IMR-90 (cell line): ENCODE measurements around the gene MPST. TPM values are rescaled to one million over a fixed set of nuclear protein-coding genes. Genes with fewer than 3 reads are reported as not detected.
A peak's percentile ranks its signal among the peaks of the same experiment; 100 is the strongest.

Source experiments
- ATAC-seq: fragments of 200-7000 bp; cut with Tn5 transposase; 2 replicates; pipeline ENCODE4 v1.9.1; 2020; ENCODE audit warnings: low read depth, mild to moderate bottlenecking, moderate library complexity
- BruUV-seq: library from RNA; stranded (reverse); fragments of 400-500 nt; replicated peaks from 2 replicates; lab custom pipeline; 2021; lab: Mats Ljungman, UMichigan
- CTCF ChIA-PET: fragments of 300-600 bp; formaldehyde crosslinking; extraction: SDS; loops from one replicate; lab custom pipeline; 2021; ENCODE audit warnings: antibody characterized with exemption; lab: Yijun Ruan, JAX
- POLR2A ChIA-PET: fragments of 300-600 bp; sonication (Branson Sonifier 250); formaldehyde crosslinking; loops from one replicate; lab custom pipeline; 2022; ENCODE audit warnings: antibody characterized with exemption; ENCODE audit not compliant: unreplicated experiment; lab: Charles Lee
- DNase-seq: peaks from one replicate; pipeline ENCODE4 v3.0.0; 2013
- H2AFZ ChIP-seq: replicated peaks from 2 replicates; pipeline ENCODE3; 2013; ENCODE audit warnings: low read length, mild to moderate bottlenecking; ENCODE audit not compliant: poor library complexity
- H2AK5ac ChIP-seq: 2 replicates; pipeline ENCODE4 v1.6.1; 2013; ENCODE audit warnings: low read depth, low read length, inconsistent platforms
- H2AK9ac ChIP-seq: replicated peaks from 2 replicates; pipeline ENCODE3; 2013; ENCODE audit warnings: mild to moderate bottlenecking, low read depth, low read length, moderate library complexity; ENCODE audit not compliant: poor library complexity
- H2BK120ac ChIP-seq: 2 replicates; pipeline ENCODE4 v1.6.1; 2013; ENCODE audit warnings: low read depth, low read length, inconsistent platforms
- H2BK15ac ChIP-seq: 3 replicates; pipeline ENCODE4 v1.6.1; 2013; ENCODE audit warnings: low read depth, low read length, inconsistent platforms
- H2BK20ac ChIP-seq: 2 replicates; pipeline ENCODE4 v1.6.1; 2013; ENCODE audit warnings: low read depth, mild to moderate bottlenecking, inconsistent platforms, low read length, moderate library complexity
- H2BK5ac ChIP-seq: 2 replicates; pipeline ENCODE4 v1.6.1; 2013; ENCODE audit warnings: mild to moderate bottlenecking, low read depth, low read length, inconsistent platforms; ENCODE audit not compliant: poor library complexity, severe bottlenecking
- H3K14ac ChIP-seq: replicated peaks from 2 replicates; pipeline ENCODE4 v1.6.1; 2013; ENCODE audit warnings: low read depth, low read length, inconsistent platforms
- H3K18ac ChIP-seq: 2 replicates; pipeline ENCODE4 v1.6.1; 2013; ENCODE audit warnings: low read depth, low read length, control low read depth
- H3K23ac ChIP-seq: 2 replicates; pipeline ENCODE4 v1.6.1; 2013; ENCODE audit warnings: low read depth, low read length, inconsistent platforms
- H3K27ac ChIP-seq: 2 replicates; pipeline ENCODE4 v1.5.1; 2013; ENCODE audit warnings: mild to moderate bottlenecking, control low read depth, low read length; ENCODE audit not compliant: insufficient read depth
- H3K27me3 ChIP-seq: 2 replicates; pipeline ENCODE4 v1.6.1; 2013; ENCODE audit warnings: low read length; ENCODE audit not compliant: control insufficient read depth, insufficient read depth
- H3K36me3 ChIP-seq: 2 replicates; pipeline ENCODE4 v1.6.1; 2013; ENCODE audit warnings: low read length, mixed read lengths; ENCODE audit not compliant: control insufficient read depth, insufficient read depth
- H3K4ac ChIP-seq: 2 replicates; pipeline ENCODE4 v1.6.1; 2013; ENCODE audit warnings: low read depth, low read length, inconsistent platforms
- H3K4me1 ChIP-seq: 2 replicates; pipeline ENCODE4 v1.6.1; 2013; ENCODE audit warnings: low read length, mixed read lengths; ENCODE audit not compliant: control insufficient read depth, insufficient read depth
- H3K4me2 ChIP-seq: 2 replicates; pipeline ENCODE4 v1.6.1; 2013; ENCODE audit warnings: low read depth, mild to moderate bottlenecking, control low read depth, low read length, moderate library complexity
- H3K4me3 ChIP-seq: 2 replicates; pipeline ENCODE4 v1.5.1; 2013; ENCODE audit warnings: low read depth, mild to moderate bottlenecking, control low read depth, low read length, moderate library complexity; ENCODE audit not compliant: insufficient read depth
- H3K56ac ChIP-seq: 2 replicates; pipeline ENCODE4 v1.6.1; 2013; ENCODE audit warnings: low read length, inconsistent platforms; ENCODE audit not compliant: insufficient read depth; ENCODE audit errors: extremely low read depth
- H3K79me1 ChIP-seq, 2 experiments: 2 replicates each; pipeline ENCODE4 v1.6.1; 2013; ENCODE audit warnings: low read length in 2 of 2, inconsistent platforms in 1 of 2, low read depth in 1 of 2
- H3K9ac ChIP-seq: 2 replicates; pipeline ENCODE4 v1.6.1; 2013; ENCODE audit warnings: low read depth, low read length, control low read depth
- H3K9me1 ChIP-seq: 2 replicates; pipeline ENCODE4 v1.6.1; 2013; ENCODE audit warnings: low read length, inconsistent platforms; ENCODE audit not compliant: insufficient read depth
- H3K9me3 ChIP-seq: 2 replicates; pipeline ENCODE4 v1.6.1; 2013; ENCODE audit warnings: low read length; ENCODE audit not compliant: control insufficient read depth, insufficient read depth
- H4K20me1 ChIP-seq: 2 replicates; pipeline ENCODE4 v1.6.1; 2013; ENCODE audit warnings: low read length, inconsistent platforms; ENCODE audit not compliant: insufficient read depth
- H4K5ac ChIP-seq: 2 replicates; pipeline ENCODE4 v1.6.1; 2013; ENCODE audit warnings: mild to moderate bottlenecking, low read depth, low read length, control low read depth
- H4K8ac ChIP-seq, 2 experiments: 2 replicates each; pipeline ENCODE4 v1.6.1; 2013; ENCODE audit warnings: low read depth in 2 of 2, low read length in 2 of 2, control low read depth in 1 of 2, inconsistent platforms in 1 of 2
- H4K91ac ChIP-seq: 2 replicates; pipeline ENCODE4 v1.6.1; 2013; ENCODE audit warnings: low read depth, low read length, inconsistent platforms; ENCODE audit not compliant: insufficient read depth
- CHD1 ChIP-seq: IDR thresholded peaks from 2 replicates; pipeline ENCODE4 v1.6.1; 2012; ENCODE audit warnings: low read depth, low read length, improper control_type of control experiment
- MAFK ChIP-seq: IDR thresholded peaks from 2 replicates; pipeline ENCODE4 v1.6.1; 2012; ENCODE audit warnings: low read depth, low read length, improper control_type of control experiment
- MXI1 ChIP-seq: IDR thresholded peaks from 2 replicates; pipeline ENCODE4 v1.6.1; 2012; ENCODE audit warnings: low read depth, mild to moderate bottlenecking, low read length, moderate library complexity, borderline replicate concordance
- NFE2L2 ChIP-seq: fragments of 150-350 bp; IDR thresholded peaks from 2 replicates; pipeline ENCODE4 v1.6.1; 2016; ENCODE audit warnings: low read depth, mild to moderate bottlenecking, low read length
- SMC3 ChIP-seq: fragments of 150-350 bp; IDR thresholded peaks from 2 replicates; pipeline ENCODE4 v1.6.1; 2016; ENCODE audit warnings: low read depth, mild to moderate bottlenecking, antibody characterized with exemption, low read length, moderate library complexity
- WGBS, 2 experiments: methylation state at CpG; one replicate each; pipeline versions ENCODE4 v1.1.5 to v1.1.7; 2013; ENCODE audit warnings: missing lambda C conversion rate in 2 of 2; ENCODE audit not compliant: insufficient read length in 1 of 2; ENCODE audit errors: extremely low coverage in 2 of 2; 5-methylcytosine and 5-hydroxymethylcytosine counted together
- dilution Hi-C: fragments of 300-500 bp; cut with HindIII; formaldehyde crosslinking; loops from one replicate; pipeline ENCODE4 v1.14.3; 2018; ENCODE audit warnings: low sequenced_read_pairs; ENCODE audit not compliant: unreplicated experiment
- in situ Hi-C: fragments of 300-500 bp; cut with MboI; formaldehyde crosslinking; loops from 3 replicates; pipeline ENCODE4 v1.14.3; 2019; ENCODE audit warnings: low sequenced_read_pairs, inconsistent platforms, mixed read lengths
- intact Hi-C: fragments of 100-400 bp; cut with micrococcal nuclease; formaldehyde crosslinking; loops from 2 replicates; pipeline ENCODE4 v1.10.0; 2022
- polyA plus RNA-seq, 3 experiments: library from polyadenylated mRNA; depleted of rRNA; stranded (reverse); fragments of >200 nt; gene quantifications; 2 replicates each; pipeline ENCODE4 v1.2.3, GENCODE V29; 2012; ENCODE audit warnings: low replicate concordance in 1 of 3
- total RNA-seq: library from RNA; depleted of rRNA; stranded (reverse); fragments of >200 nt; gene quantifications from 2 replicates; pipeline ENCODE4 v1.2.3, GENCODE V29; 2012
- TF ChIP-seq, protein P1 (sequence below): fragments of 150-350 bp; IDR thresholded peaks from 2 replicates; pipeline ENCODE4 v1.6.1; 2016; ENCODE audit warnings: low read depth, mild to moderate bottlenecking, low read length, moderate library complexity, borderline replicate concordance
- TF ChIP-seq, protein P2 (sequence below): fragments of 150-350 bp; IDR thresholded peaks from 2 replicates; pipeline ENCODE4 v1.6.1; 2017; ENCODE audit warnings: mild to moderate bottlenecking, antibody characterized with exemption, low read length, low read depth

MPST gene
- total and polyA plus RNA-seq, 2 of the 4 experiments (the other 2 are of a cell fraction) = 19.2 to 43.0 TPM

DNA sequence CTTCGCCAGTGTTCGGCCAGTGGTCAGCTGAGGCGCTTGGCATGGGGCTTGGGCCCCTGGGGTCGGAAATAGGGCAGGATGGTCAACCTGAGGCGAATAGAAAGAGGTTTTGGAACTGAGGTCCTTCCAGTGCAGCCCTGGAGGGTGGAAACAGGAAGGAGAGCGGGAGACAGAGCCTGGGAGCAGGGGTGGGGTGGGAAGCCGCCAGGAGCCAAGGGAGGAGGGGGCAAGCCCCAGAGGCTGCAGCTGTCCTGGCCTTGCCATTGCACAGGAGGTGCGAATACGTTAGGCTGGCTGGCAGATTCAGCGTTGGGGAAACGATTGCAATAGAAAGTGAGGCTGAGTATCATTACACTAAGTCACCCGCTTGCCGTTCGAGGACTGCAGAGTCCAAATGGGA, 18.1 kb downstream of the MPST start:
- 48% methylated on average over 7 of the region's 14 CpGs; no CpG with 5 or more reads in 1 of the 2 experiments for WGBS, 2 experiments
- Histone ChIP-seq H4K91ac (no peak overlapping the region), H3K9ac (no peak overlapping the region), H3K27ac (no peak overlapping the region), H3K14ac (no peak overlapping the region), H3K18ac (no peak overlapping the region), H3K23ac (no peak overlapping the region), H3K4me1 (no peaks in the 10 kb centered on the region; the same call in 1 of the 2 replicates), H3K4me2 (no peak overlapping the region), H3K56ac (no peak overlapping the region), H3K4ac (no peak overlapping the region), H2BK20ac (no peak overlapping the region), H2BK120ac (no peak overlapping the region), H2AK9ac (no peak overlapping the region), H2AK5ac (no peak overlapping the region), H4K20me1 (no peaks in the 10 kb centered on the region), H2BK15ac (no peak overlapping the region), H3K36me3 (no peaks in the 10 kb centered on the region), H2AFZ (peak overlapping the region; percentile 32), H3K27me3 (peaks cover 15% of the 10 kb centered on the region), H3K79me1 (no peaks in the 10 kb centered on the region), H4K5ac (no peak overlapping the region), H4K8ac (no peak overlapping the region), H2BK5ac (no peak overlapping the region), H3K9me3 (no peaks in the 10 kb centered on the region), H3K9me1 (0 out of 2 replicates have a peak, but pooled peaks cover 2% of the 10 kb centered on the region), H3K4me3 (no peak overlapping the region)
- ChIA-PET CTCF (interaction anchor here (1.4 kb wide), 1 partner anchor 9 kb away, joined by 3 read pairs; no protein-coding TSS in a partner anchor), POLR2A (no interaction called here)
- dilution Hi-C loops = no loop called here
- no peak for TF ChIP-seq CHD1
- TF ChIP-seq, protein P1, sequence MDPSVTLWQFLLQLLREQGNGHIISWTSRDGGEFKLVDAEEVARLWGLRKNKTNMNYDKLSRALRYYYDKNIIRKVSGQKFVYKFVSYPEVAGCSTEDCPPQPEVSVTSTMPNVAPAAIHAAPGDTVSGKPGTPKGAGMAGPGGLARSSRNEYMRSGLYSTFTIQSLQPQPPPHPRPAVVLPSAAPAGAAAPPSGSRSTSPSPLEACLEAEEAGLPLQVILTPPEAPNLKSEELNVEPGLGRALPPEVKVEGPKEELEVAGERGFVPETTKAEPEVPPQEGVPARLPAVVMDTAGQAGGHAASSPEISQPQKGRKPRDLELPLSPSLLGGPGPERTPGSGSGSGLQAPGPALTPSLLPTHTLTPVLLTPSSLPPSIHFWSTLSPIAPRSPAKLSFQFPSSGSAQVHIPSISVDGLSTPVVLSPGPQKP = no peak
- TF ChIP-seq MAFK = no peak
- TF ChIP-seq SMC3 = no peak
- TF ChIP-seq, protein P2, sequence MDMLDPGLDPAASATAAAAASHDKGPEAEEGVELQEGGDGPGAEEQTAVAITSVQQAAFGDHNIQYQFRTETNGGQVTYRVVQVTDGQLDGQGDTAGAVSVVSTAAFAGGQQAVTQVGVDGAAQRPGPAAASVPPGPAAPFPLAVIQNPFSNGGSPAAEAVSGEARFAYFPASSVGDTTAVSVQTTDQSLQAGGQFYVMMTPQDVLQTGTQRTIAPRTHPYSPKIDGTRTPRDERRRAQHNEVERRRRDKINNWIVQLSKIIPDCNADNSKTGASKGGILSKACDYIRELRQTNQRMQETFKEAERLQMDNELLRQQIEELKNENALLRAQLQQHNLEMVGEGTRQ = no peak
- no peak for TF ChIP-seq NFE2L2
- TF ChIP-seq MXI1 = no peak
- no TSS peak for BruUV-seq
- intact Hi-C loops = no loop called here
- DNase-seq (no peak), ATAC-seq (no peak)
- in situ Hi-C loops = no loop called here
